SK-N-SH (cell line): ENCODE data around the gene SEMA4D. TPM values are rescaled to one million over a fixed set of nuclear protein-coding genes. Genes with fewer than 3 reads are reported as not detected.

ENCODE experiments used
- CTCF ChIA-PET: fragments of 300-600, 350-600 bp; formaldehyde crosslinking; extraction: SDS; loops from one replicate; lab custom pipeline; 2021; lab: Yijun Ruan, JAX
- POLR2A ChIA-PET: fragments of 350-600 bp; sonication (Branson Sonifier 250); formaldehyde crosslinking; extraction: SDS; loops from one replicate; lab custom pipeline; 2020; ENCODE audit warnings: antibody characterized with exemption, inconsistent platforms; lab: Yijun Ruan, JAX
- DNase-seq: peaks from one replicate; pipeline ENCODE4 v3.0.0; 2012
- H2AFZ ChIP-seq: fragments of 200-600 bp; sonication (generic); 2 replicates; pipeline ENCODE4 v1.8.1; 2016; ENCODE audit warnings: antibody characterized with exemption, mild to moderate bottlenecking, low read depth
- H3F3A ChIP-seq: fragments of 200-600 bp; sonication (generic); replicated peaks from 2 replicates; pipeline ENCODE3; 2016; ENCODE audit warnings: antibody characterized with exemption, mild to moderate bottlenecking; ENCODE audit not compliant: insufficient read depth
- H3K27ac ChIP-seq, 2 experiments: fragments of 200-500 bp in 1 of 2; fragments of 200-600 bp in 1 of 2; sonication (Bioruptor generic) in 1 of 2; sonication (generic), shearing (Covaris generic) in 1 of 2; 2 replicates each; pipeline versions ENCODE4 v1.5.1 to v1.6.1; 2014 to 2016; ENCODE audit warnings: low read depth in 2 of 2, inconsistent platforms in 1 of 2, low read length in 1 of 2, mild to moderate bottlenecking in 1 of 2, mixed read lengths in 1 of 2
- H3K27me3 ChIP-seq: fragments of 200-600 bp; sonication (generic), shearing (Covaris generic); 2 replicates; pipeline ENCODE4 v1.6.1; 2016; ENCODE audit warnings: mixed run types; ENCODE audit not compliant: insufficient read depth
- H3K36me3 ChIP-seq, 2 experiments: fragments of 200-500 bp in 1 of 2; fragments of 200-600 bp in 1 of 2; sonication (Bioruptor generic) in 1 of 2; sonication (generic) in 1 of 2; replicated peaks in 1 of 2; 2 replicates each; pipeline versions ENCODE3 to v1.5.1; 2014 to 2016; ENCODE audit warnings: low read length in 1 of 2, mild to moderate bottlenecking in 1 of 2; ENCODE audit not compliant: insufficient read depth in 2 of 2, control insufficient read depth in 1 of 2
- H3K4me1 ChIP-seq, 2 experiments: fragments of 200-500 bp in 1 of 2; fragments of 200-600 bp in 1 of 2; sonication (Bioruptor generic) in 1 of 2; sonication (generic), shearing (Covaris generic) in 1 of 2; 2 replicates each; pipeline versions ENCODE4 v1.5.1 to v1.6.1; 2014 to 2016; ENCODE audit warnings: low read depth in 1 of 2, low read length in 1 of 2, mixed run types in 1 of 2; ENCODE audit not compliant: insufficient read depth in 2 of 2, control insufficient read depth in 1 of 2
- H3K4me2 ChIP-seq: fragments of 200-600 bp; sonication (generic), shearing (Covaris generic); 2 replicates; pipeline ENCODE4 v1.6.1; 2017; ENCODE audit warnings: mixed run types
- H3K4me3 ChIP-seq, 2 experiments: fragments of 200-500 bp in 1 of 2; fragments of 200-600 bp in 1 of 2; sonication (Bioruptor generic) in 1 of 2; sonication (generic), shearing (Covaris generic) in 1 of 2; 2 replicates each; pipeline versions ENCODE4 v1.5.1 to v1.8.1; 2014 to 2016; ENCODE audit warnings: low read depth in 2 of 2, inconsistent platforms in 1 of 2, low read length in 1 of 2, mild to moderate bottlenecking in 1 of 2, mixed read lengths in 1 of 2, moderate library complexity in 1 of 2
- H3K79me2 ChIP-seq: fragments of 200-600 bp; sonication (generic); 2 replicates; pipeline ENCODE4 v1.8.1; 2017; ENCODE audit warnings: mild to moderate bottlenecking; ENCODE audit not compliant: insufficient read depth
- H3K9ac ChIP-seq: fragments of 200-600 bp; sonication (generic); 2 replicates; pipeline ENCODE4 v1.6.1; 2017; ENCODE audit warnings: mixed run types
- H3K9me2 ChIP-seq: fragments of 200-600 bp; sonication (generic); 2 replicates; pipeline ENCODE4 v1.6.1; 2017; ENCODE audit warnings: mixed run types
- H3K9me3 ChIP-seq: fragments of 200-600 bp; sonication (generic); 2 replicates; pipeline ENCODE4 v1.6.1; 2017; ENCODE audit warnings: mixed run types, mild to moderate bottlenecking, moderate library complexity
- H4K20me1 ChIP-seq: fragments of 200-600 bp; sonication (generic); 2 replicates; pipeline ENCODE4 v1.6.1; 2017; ENCODE audit warnings: mild to moderate bottlenecking, mixed run types; ENCODE audit not compliant: insufficient read depth
- ELF1 ChIP-seq: IDR thresholded peaks from 2 replicates; pipeline ENCODE4 v1.4.0; 2012
- EZH2phosphoT487 ChIP-seq: fragments of 200-600 bp; sonication (generic); IDR thresholded peaks from 2 replicates; pipeline ENCODE4 v1.6.1; 2017; ENCODE audit warnings: low read depth, mixed run types, mild to moderate bottlenecking, antibody characterized with exemption, moderate library complexity, borderline replicate concordance
- FOSL2 ChIP-seq: IDR thresholded peaks from 2 replicates; pipeline ENCODE4 v1.4.0; 2012; ENCODE audit warnings: low read depth, mild to moderate bottlenecking, moderate library complexity, borderline replicate concordance
- FOXJ3 ChIP-seq: sonication (generic); formaldehyde crosslinking; IDR thresholded peaks from 2 replicates; pipeline ENCODE4 v1.5.1; 2020; ENCODE audit warnings: mild to moderate bottlenecking, missing genetic modification reagents
- GATA2 ChIP-seq: sonication (generic); formaldehyde crosslinking; IDR thresholded peaks from 2 replicates; pipeline ENCODE4 v1.5.0; 2020; ENCODE audit warnings: mild to moderate bottlenecking, missing genetic modification reagents
- JUND ChIP-seq: IDR thresholded peaks from 2 replicates; pipeline ENCODE4 v1.4.0; 2012
- MXI1 ChIP-seq: IDR thresholded peaks from 2 replicates; pipeline ENCODE4 v1.6.1; 2012; ENCODE audit warnings: mild to moderate bottlenecking, low read depth, low read length, improper control_type of control experiment
- RAD21 ChIP-seq: IDR thresholded peaks from 2 replicates; pipeline ENCODE4 v1.6.1; 2012; ENCODE audit warnings: mild to moderate bottlenecking, low read length
- RFX5 ChIP-seq: IDR thresholded peaks from 2 replicates; pipeline ENCODE4 v1.6.1; 2012; ENCODE audit warnings: mild to moderate bottlenecking, improper control_type of control experiment, low read length
- SIN3A ChIP-seq: IDR thresholded peaks from 2 replicates; pipeline ENCODE4 v1.6.1; 2012; ENCODE audit warnings: low read depth, mild to moderate bottlenecking, low read length, moderate library complexity, borderline replicate concordance
- TCF12 ChIP-seq: IDR thresholded peaks from 2 replicates; pipeline ENCODE4 v1.4.0; 2012
- WGBS: methylation state at CpG from one replicate; pipeline ENCODE4 v1.1.6; 2017; ENCODE audit warnings: low lambda C conversion rate; 5-methylcytosine and 5-hydroxymethylcytosine counted together
- polyA plus RNA-seq, 3 experiments: library from polyadenylated mRNA; depleted of rRNA; stranded (reverse); fragments of >200 nt; gene quantifications; 2 replicates each; pipeline ENCODE4 v1.2.3, GENCODE V29; 2012
- TF ChIP-seq, protein P1 (sequence below): fragments of 150-350 bp; IDR thresholded peaks from 2 replicates; pipeline ENCODE4 v1.6.1; 2017; ENCODE audit warnings: antibody characterized with exemption, low read length, low read depth, borderline replicate concordance
- TF ChIP-seq, protein P2 (sequence below): IDR thresholded peaks from 2 replicates; pipeline ENCODE4 v1.4.0; 2012; ENCODE audit warnings: low read depth
- TF ChIP-seq, protein P3 (sequence below): fragments of 150-350 bp; IDR thresholded peaks from 2 replicates; pipeline ENCODE4 v1.6.1; 2016; ENCODE audit warnings: mild to moderate bottlenecking, low read depth, low read length

The SEMA4D gene
- polyA plus RNA-seq, 1 of the 3 experiments (the other 2 are of a cell fraction) = 4.8 TPM

DNA sequence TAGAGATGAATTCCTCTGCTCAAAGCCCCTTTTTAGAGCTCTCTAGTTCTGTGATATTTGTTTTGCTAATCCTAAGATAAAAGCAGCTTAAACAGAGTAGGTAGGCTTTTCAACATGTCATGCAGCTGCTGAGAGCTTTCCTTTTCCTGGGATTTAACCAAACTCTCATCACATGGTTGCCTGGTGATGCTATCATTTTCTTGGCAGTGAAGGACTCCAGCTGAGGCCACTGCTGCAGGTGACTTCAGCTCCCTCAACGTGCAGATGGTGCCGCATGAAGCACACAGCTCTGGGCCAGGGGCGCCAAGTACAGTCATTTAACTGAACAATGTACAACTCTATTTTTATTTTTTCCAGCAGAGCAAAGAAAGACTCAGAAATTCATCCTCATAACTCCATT lies 137.4 kb downstream of the SEMA4D start:
- Histone ChIP-seq H3K9me2 (no peaks in the 10 kb centered on the region), H3K36me3 (peaks cover 19 to 65% of the 10 kb centered on the region in 2 experiments), H3K27ac (peak overlapping the region in 1 of 2 experiments; percentile 93; a peak in 2 of 4 replicates), H3K4me2 (no peak overlapping the region), H3K27me3 (no peaks in the 10 kb centered on the region), H2AFZ (no peak overlapping the region), H3K9me3 (no peaks in the 10 kb centered on the region), H3K9ac (no peak overlapping the region), H3F3A (no peaks in the 10 kb centered on the region), H3K79me2 (no peaks in the 10 kb centered on the region), H4K20me1 (no peaks in the 10 kb centered on the region), H3K4me3 (no peak overlapping the region), H3K4me1 (peaks cover 0 to 42% of the 10 kb centered on the region in 2 experiments; a peak in 2 of 4 replicates)
- 79% methylated on average over 3 of the region's 3 CpGs for WGBS
- no peak for TF ChIP-seq SIN3A
- TF ChIP-seq MXI1 = 0 out of 2 replicates have a peak, but pooled peaks have one; percentile 17
- 0 out of 2 replicates have a peak, but pooled peaks have one; percentile 3 for TF ChIP-seq RAD21
- DNase-seq = no peak
- ChIA-PET POLR2A (no interaction called here), CTCF (interaction anchor here (1.4 kb wide), 1 partner anchor 42 kb away, joined by 3 read pairs; the partner anchor contains the start of gene SECISBP2)

DNA sequence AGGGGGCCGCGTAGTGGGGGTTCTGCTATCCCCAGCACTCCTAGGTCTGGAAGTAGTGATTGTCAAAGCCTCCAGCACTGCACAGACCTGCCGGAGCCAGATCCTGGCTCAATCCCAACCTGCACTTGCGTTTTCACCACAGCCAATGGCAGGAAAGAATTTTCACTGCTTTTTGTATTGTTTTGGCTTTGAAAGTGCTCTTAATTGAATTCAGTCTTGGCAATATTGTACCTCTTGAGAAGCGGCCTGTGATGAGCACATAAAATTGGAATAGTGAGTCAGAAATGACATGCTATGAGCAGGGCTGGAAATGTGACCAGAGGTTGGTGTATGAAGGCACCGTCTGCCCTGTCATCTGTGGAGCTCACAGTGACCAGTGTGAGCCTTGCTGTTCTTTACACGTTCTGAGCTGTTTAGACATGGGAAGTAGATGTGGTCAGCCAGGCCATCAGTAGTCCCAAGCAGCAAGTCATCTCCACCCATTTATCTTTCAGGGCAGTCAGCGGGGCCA lies 138.1 kb downstream of the SEMA4D start:
- no peak for DNase-seq
- no peaks in the 10 kb centered on the region for H3F3A ChIP-seq
- H2AFZ ChIP-seq = no peak overlapping the region
- H3K4me3 ChIP-seq = no peak overlapping the region
- peaks cover 19 to 72% of the 10 kb centered on the region in 2 experiments for H3K36me3 ChIP-seq
- H3K9me3 ChIP-seq = no peaks in the 10 kb centered on the region
- H3K27ac ChIP-seq = peak overlapping the region in 1 of 2 experiments; percentile 93; a peak in 2 of 4 replicates
- POLR2A ChIA-PET = no interaction called here
- CTCF ChIA-PET = interaction anchor here (1.4 kb wide), 1 partner anchor 41 kb away, joined by 3 read pairs; the partner anchor contains the start of gene SECISBP2
- peaks cover 0 to 38% of the 10 kb centered on the region in 2 experiments; a peak in 2 of 4 replicates for H3K4me1 ChIP-seq
- no peak overlapping the region for H3K9ac ChIP-seq
- no peaks in the 10 kb centered on the region for H4K20me1 ChIP-seq
- no peaks in the 10 kb centered on the region for H3K79me2 ChIP-seq
- no peak for TF ChIP-seq EZH2phosphoT487
- TF ChIP-seq FOSL2 = no peak
- TF ChIP-seq, protein P1, sequence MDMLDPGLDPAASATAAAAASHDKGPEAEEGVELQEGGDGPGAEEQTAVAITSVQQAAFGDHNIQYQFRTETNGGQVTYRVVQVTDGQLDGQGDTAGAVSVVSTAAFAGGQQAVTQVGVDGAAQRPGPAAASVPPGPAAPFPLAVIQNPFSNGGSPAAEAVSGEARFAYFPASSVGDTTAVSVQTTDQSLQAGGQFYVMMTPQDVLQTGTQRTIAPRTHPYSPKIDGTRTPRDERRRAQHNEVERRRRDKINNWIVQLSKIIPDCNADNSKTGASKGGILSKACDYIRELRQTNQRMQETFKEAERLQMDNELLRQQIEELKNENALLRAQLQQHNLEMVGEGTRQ = no peak
- no peak for TF ChIP-seq JUND
- TF ChIP-seq GATA2 (CRISPR knock-in tag) = 0 out of 2 replicates have a peak, but pooled peaks have one; percentile 9
- TF ChIP-seq, protein P2, sequence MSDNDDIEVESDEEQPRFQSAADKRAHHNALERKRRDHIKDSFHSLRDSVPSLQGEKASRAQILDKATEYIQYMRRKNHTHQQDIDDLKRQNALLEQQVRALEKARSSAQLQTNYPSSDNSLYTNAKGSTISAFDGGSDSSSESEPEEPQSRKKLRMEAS = no peak
- peak; percentile 45; the same call in 1 of the 2 replicates for TF ChIP-seq RFX5
- TF ChIP-seq, protein P3, sequence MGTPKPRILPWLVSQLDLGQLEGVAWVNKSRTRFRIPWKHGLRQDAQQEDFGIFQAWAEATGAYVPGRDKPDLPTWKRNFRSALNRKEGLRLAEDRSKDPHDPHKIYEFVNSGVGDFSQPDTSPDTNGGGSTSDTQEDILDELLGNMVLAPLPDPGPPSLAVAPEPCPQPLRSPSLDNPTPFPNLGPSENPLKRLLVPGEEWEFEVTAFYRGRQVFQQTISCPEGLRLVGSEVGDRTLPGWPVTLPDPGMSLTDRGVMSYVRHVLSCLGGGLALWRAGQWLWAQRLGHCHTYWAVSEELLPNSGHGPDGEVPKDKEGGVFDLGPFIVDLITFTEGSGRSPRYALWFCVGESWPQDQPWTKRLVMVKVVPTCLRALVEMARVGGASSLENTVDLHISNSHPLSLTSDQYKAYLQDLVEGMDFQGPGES = no peak
- TF ChIP-seq TCF12 = no peak
- no peak for TF ChIP-seq FOXJ3 (CRISPR knock-in tag)
- TF ChIP-seq ELF1 = no peak
- H3K27me3 ChIP-seq = no peaks in the 10 kb centered on the region
- H3K4me2 ChIP-seq = no peak overlapping the region
- H3K9me2 ChIP-seq = no peaks in the 10 kb centered on the region
- WGBS = 63% methylated on average over 8 of the region's 8 CpGs
